MCF 10A (cell line): ENCODE measurements around the gene PRSS56. TPM values are rescaled to one million over a fixed set of nuclear protein-coding genes. Genes with fewer than 3 reads are reported as not detected.

Source experiments
- BruUV-seq: library from RNA; stranded (reverse); fragments of 400-500 nt; replicated peaks from 2 replicates; lab custom pipeline; 2021; lab: Mats Ljungman, UMichigan
- CTCF ChIA-PET: fragments of 300-600 bp; sonication (Branson Sonifier 250); formaldehyde crosslinking; extraction: SDS; loops from one replicate; lab custom pipeline; 2021; ENCODE audit warnings: antibody characterized with exemption, inconsistent platforms; lab: Yijun Ruan, JAX
- POLR2A ChIA-PET: fragments of 300-600, 350-650 bp; sonication (Branson Sonifier 250); formaldehyde crosslinking; extraction: SDS; loops from one replicate; lab custom pipeline; 2020; ENCODE audit warnings: antibody characterized with exemption, inconsistent platforms; lab: Yijun Ruan, JAX
- DNase-seq: peaks from one replicate; pipeline ENCODE4 v3.0.0-alpha.2; 2018; ENCODE audit not compliant: unreplicated experiment
- H3K27ac Mint-ChIP-seq: one replicate; pipeline ENCODE4 v1.8.0; 2022; ENCODE audit warnings: mild to moderate bottlenecking, low read depth, mixed read lengths; ENCODE audit not compliant: unreplicated experiment
- H3K27me3 Mint-ChIP-seq: one replicate; pipeline ENCODE4 v1.8.0; 2022; ENCODE audit warnings: mixed read lengths; ENCODE audit not compliant: insufficient read depth, unreplicated experiment
- H3K36me3 Mint-ChIP-seq: one replicate; pipeline ENCODE4 v1.8.0; 2022; ENCODE audit warnings: mild to moderate bottlenecking, moderate library complexity, mixed read lengths; ENCODE audit not compliant: insufficient read depth, unreplicated experiment
- H3K4me1 Mint-ChIP-seq: one replicate; pipeline ENCODE4 v1.8.0; 2022; ENCODE audit warnings: mixed read lengths; ENCODE audit not compliant: insufficient read depth, unreplicated experiment
- H3K4me3 Mint-ChIP-seq: one replicate; pipeline ENCODE4 v1.8.0; 2022; ENCODE audit warnings: mild to moderate bottlenecking, moderate library complexity, mixed read lengths; ENCODE audit not compliant: unreplicated experiment
- H3K9me3 Mint-ChIP-seq: one replicate; pipeline ENCODE4 v1.8.0; 2022; ENCODE audit warnings: mixed read lengths; ENCODE audit not compliant: unreplicated experiment
- CTCF ChIP-seq: fragments of 200-600 bp; IDR thresholded peaks from one replicate; pipeline ENCODE4 v1.8.0; 2022; ENCODE audit warnings: antibody characterized with exemption, mild to moderate bottlenecking; ENCODE audit not compliant: unreplicated experiment
- intact Hi-C: fragments of 100-400 bp; cut with micrococcal nuclease; formaldehyde crosslinking; loops from 2 replicates; pipeline ENCODE4 v1.14.1; 2022
- total RNA-seq: library from RNA; stranded (reverse); gene quantifications from 2 replicates; pipeline ENCODE4 v1.2.3, GENCODE V29; 2022

Gene PRSS56
- total RNA-seq, 1 experiment from 2014 or later, result not detected

- TF ChIP-seq CTCF, result no peak
- BruUV-seq, result no TSS peak
These were observed 6.3 kb downstream of the PRSS56 start for GRCh38 chr2:232526372-232526941.

GRCh38 chr2:232527905-232528470 lies 7.8 kb downstream of the PRSS56 start:
- intact Hi-C loops, result no loop called here
- Mint-ChIP-seq H3K9me3 (no peaks in the 10 kb centered on the region), H3K4me3 (no peak overlapping the region), H3K4me1 (peaks cover 5% of the 10 kb centered on the region), H3K36me3 (no peaks in the 10 kb centered on the region), H3K27ac (no peak overlapping the region), H3K27me3 (peaks cover 7% of the 10 kb centered on the region)
- no TSS peak for BruUV-seq
- ChIA-PET POLR2A (no interaction called here), CTCF (no interaction called here)
- no peak for TF ChIP-seq CTCF
- no peak for DNase-seq

More at GRCh38 chr2:232526372-232526941, 6.3 kb downstream of the PRSS56 start:
- no peaks in the 10 kb centered on the region for H3K36me3 Mint-ChIP-seq
- DNase-seq, result no peak
- ChIA-PET POLR2A (no interaction called here), CTCF (interaction anchor here (0.6 kb wide), 1 partner anchor 202 kb away, joined by 3 read pairs; no protein-coding TSS in a partner anchor)
- H3K4me3 Mint-ChIP-seq, result no peak overlapping the region
- H3K9me3 Mint-ChIP-seq, result no peaks in the 10 kb centered on the region
- H3K4me1 Mint-ChIP-seq, result peaks cover 5% of the 10 kb centered on the region
- H3K27me3 Mint-ChIP-seq, result peaks cover 11% of the 10 kb centered on the region
- H3K27ac Mint-ChIP-seq, result no peak overlapping the region
- intact Hi-C loops, result no loop called here

GRCh38 chr2:232528746-232529460 lies 8.7 kb downstream of the PRSS56 start:
- Mint-ChIP-seq H3K4me3 (no peak overlapping the region), H3K27me3 (no peaks in the 10 kb centered on the region), H3K4me1 (peaks cover 5% of the 10 kb centered on the region), H3K9me3 (no peaks in the 10 kb centered on the region), H3K36me3 (no peaks in the 10 kb centered on the region), H3K27ac (no peak overlapping the region)
- no TSS peak for BruUV-seq
- TF ChIP-seq CTCF, result no peak
- intact Hi-C loops, result no loop called here
- DNase-seq, result no peak
- POLR2A ChIA-PET, result no interaction called here
- CTCF ChIA-PET, result no interaction called here

GRCh38 chr2:232529806-232530547 lies 9.8 kb downstream of the PRSS56 start:
- H3K4me3 Mint-ChIP-seq, result no peak overlapping the region
- ChIA-PET CTCF (interaction anchor here (0.6 to 1.4 kb wide), 2 partner anchors 8 to 82 kb away, joined by 3 to 6 read pairs; no protein-coding TSS in a partner anchor), POLR2A (no interaction called here)
- no peaks in the 10 kb centered on the region for H3K36me3 Mint-ChIP-seq
- H3K4me1 Mint-ChIP-seq, result peaks cover 5% of the 10 kb centered on the region
- no TSS peak for BruUV-seq
- intact Hi-C loops, result no loop called here
- H3K27ac Mint-ChIP-seq, result no peak overlapping the region
- H3K27me3 Mint-ChIP-seq, result no peaks in the 10 kb centered on the region
- DNase-seq, result no peak
- no peaks in the 10 kb centered on the region for H3K9me3 Mint-ChIP-seq
- no peak for TF ChIP-seq CTCF
